ENCODE measurements around the gene IFRD2. TPM values are rescaled to one million over a fixed set of nuclear protein-coding genes. Genes with fewer than 3 reads are reported as not detected.
A peak's percentile ranks its signal among the peaks of the same experiment; 100 is the strongest.

Gene IFRD2
- total RNA-seq, 6 donors from 2014 or later: 45.4 to 126 (median 77.5) TPM

- H3K36me3 ChIP-seq: peaks cover 0 to 22% (median 9%) of the 10 kb centered on the region in 4 donors
- H3K27ac ChIP-seq: peak overlapping the region; percentile 94 to 98 (median 95)
- no peak for ATAC-seq (ENCODE audit: low FRiP score in 2 of 2)
- TF ChIP-seq CTCF (IDR thresholded peaks at IDR 0.05): no peak
- no peak for TF ChIP-seq POLR2A (IDR thresholded peaks at IDR 0.05)
- no peak for TF ChIP-seq EP300 (IDR thresholded peaks at IDR 0.05)
- no peak for TF ChIP-seq POLR2AphosphoS5 (IDR thresholded peaks at IDR 0.05)
- 46% methylated on average over 7 of the region's 7 CpGs; no CpG with 5 or more reads in 1 of the 2 donors for WGBS, 2 donors
- peak overlapping the region in 2 of 4 donors; percentile 12 to 20 for H3K4me3 ChIP-seq
- peak in 1 of 2 donors; percentile 31 for DNase-seq
- peaks cover 87 to 97% (median 92%) of the 10 kb centered on the region in 4 donors for H3K4me1 ChIP-seq
- H3K27me3 ChIP-seq: no peaks in the 10 kb centered on the region
- no peaks in the 10 kb centered on the region for H3K9me3 ChIP-seq
These were observed 50.4 kb downstream of the IFRD2 start for GRCh38 chr3:50241713-50242380.

- TF ChIP-seq POLR2AphosphoS5 (IDR thresholded peaks at IDR 0.05): no peak
- TF ChIP-seq POLR2A (IDR thresholded peaks at IDR 0.05): no peak
- no peak for TF ChIP-seq CTCF (IDR thresholded peaks at IDR 0.05)
- ATAC-seq (ENCODE audit: low FRiP score in 2 of 2) (no peak), DNase-seq (peak in 1 of 2 donors; percentile 38)
- WGBS, 2 donors: 60% methylated on average over 4 of the region's 4 CpGs; no CpG with 5 or more reads in 1 of the 2 donors
- Histone ChIP-seq H3K27me3 (no peaks in the 10 kb centered on the region), H3K27ac (peak overlapping the region; percentile 94 to 98 (median 95)), H3K4me1 (peaks cover 80 to 90% (median 85%) of the 10 kb centered on the region in 4 donors), H3K4me3 (peak overlapping the region in 1 of 4 donors; percentile 12), H3K36me3 (peaks cover 0 to 22% (median 9%) of the 10 kb centered on the region in 4 donors), H3K9me3 (no peaks in the 10 kb centered on the region)
These were observed 51.1 kb downstream of the IFRD2 start for GRCh38 chr3:50241163-50241562.

- no peaks in the 10 kb centered on the region for H3K27me3 ChIP-seq
- no peak for TF ChIP-seq CTCF (IDR thresholded peaks at IDR 0.05)
- DNase-seq (peak in 1 of 2 donors; percentile 29), ATAC-seq (ENCODE audit: low FRiP score in 2 of 2) (no peak)
- 73 to 75% methylated on average over 3 to 4 of the region's 4 CpGs for WGBS, 2 donors
- H3K27ac ChIP-seq: peak overlapping the region; percentile 94 to 98 (median 95)
- H3K9me3 ChIP-seq: no peaks in the 10 kb centered on the region
- peaks cover 0 to 22% (median 9%) of the 10 kb centered on the region in 4 donors for H3K36me3 ChIP-seq
- peaks cover 74 to 85% (median 79%) of the 10 kb centered on the region in 4 donors for H3K4me1 ChIP-seq
- peak overlapping the region in 1 of 4 donors; percentile 91 for H3K4me3 ChIP-seq
These were observed 52.6 kb downstream of the IFRD2 start for GRCh38 chr3:50239649-50240048.

GRCh38 chr3:50238549-50239026, 53.6 kb downstream of the IFRD2 start:
- H3K4me1 ChIP-seq: peaks cover 66 to 77% (median 74%) of the 10 kb centered on the region in 4 donors
- H3K27ac ChIP-seq: peak overlapping the region; percentile 94 to 98 (median 95)
- peak; percentile 46 to 73 for TF ChIP-seq POLR2AphosphoS5 (IDR thresholded peaks at IDR 0.05)
- TF ChIP-seq EP300 (IDR thresholded peaks at IDR 0.05): no peak
- H3K36me3 ChIP-seq: peaks cover 0 to 17% (median 8%) of the 10 kb centered on the region in 4 donors
- peak overlapping the region; percentile 86 to 94 (median 90) for H3K4me3 ChIP-seq
- H3K9me3 ChIP-seq: no peaks in the 10 kb centered on the region
- H3K27me3 ChIP-seq: no peaks in the 10 kb centered on the region
- ATAC-seq (ENCODE audit: low FRiP score in 2 of 2): peak in 1 of 2 donors; percentile 11
- 14% methylated on average over 7 of the region's 7 CpGs; no CpG with 5 or more reads in 1 of the 2 donors for WGBS, 2 donors
- DNase-seq: peak; percentile 93 to 94

GRCh38 chr3:50237754-50238548, 54.3 kb downstream of the IFRD2 start:
- peaks cover 0 to 17% (median 8%) of the 10 kb centered on the region in 4 donors for H3K36me3 ChIP-seq
- H3K4me3 ChIP-seq: peak overlapping the region; percentile 86 to 94 (median 90)
- peak overlapping the region; percentile 94 to 98 (median 95) for H3K27ac ChIP-seq
- no peaks in the 10 kb centered on the region for H3K9me3 ChIP-seq
- H3K4me1 ChIP-seq: peaks cover 59 to 70% (median 68%) of the 10 kb centered on the region in 4 donors
- ATAC-seq (ENCODE audit: low FRiP score in 2 of 2): peak; percentile 70 to 76
- WGBS, 2 donors: 0 to 1% methylated on average over 10 to 31 of the region's 31 CpGs
- TF ChIP-seq POLR2AphosphoS5 (IDR thresholded peaks at IDR 0.05) (peak; percentile 93 to 94), EP300 (IDR thresholded peaks at IDR 0.05) (peak in 1 of 4 donors; percentile 30), CTCF (IDR thresholded peaks at IDR 0.05) (no peak), POLR2A (IDR thresholded peaks at IDR 0.05) (peak in 3 of 4 donors; percentile 55 to 82 (median 75))
- peak; percentile 95 for DNase-seq
- H3K27me3 ChIP-seq: no peaks in the 10 kb centered on the region

Measured in upper lobe of left lung (tissue), 6 donors.